Kidney tubule cell (primary cell): ENCODE data around the gene HEMK1.

Experiments used
- DNase-seq: peaks from one replicate; pipeline ENCODE4 v3.0.0-alpha.2; 2018; ENCODE audit warnings: low spot score

HEMK1 gene

DNA sequence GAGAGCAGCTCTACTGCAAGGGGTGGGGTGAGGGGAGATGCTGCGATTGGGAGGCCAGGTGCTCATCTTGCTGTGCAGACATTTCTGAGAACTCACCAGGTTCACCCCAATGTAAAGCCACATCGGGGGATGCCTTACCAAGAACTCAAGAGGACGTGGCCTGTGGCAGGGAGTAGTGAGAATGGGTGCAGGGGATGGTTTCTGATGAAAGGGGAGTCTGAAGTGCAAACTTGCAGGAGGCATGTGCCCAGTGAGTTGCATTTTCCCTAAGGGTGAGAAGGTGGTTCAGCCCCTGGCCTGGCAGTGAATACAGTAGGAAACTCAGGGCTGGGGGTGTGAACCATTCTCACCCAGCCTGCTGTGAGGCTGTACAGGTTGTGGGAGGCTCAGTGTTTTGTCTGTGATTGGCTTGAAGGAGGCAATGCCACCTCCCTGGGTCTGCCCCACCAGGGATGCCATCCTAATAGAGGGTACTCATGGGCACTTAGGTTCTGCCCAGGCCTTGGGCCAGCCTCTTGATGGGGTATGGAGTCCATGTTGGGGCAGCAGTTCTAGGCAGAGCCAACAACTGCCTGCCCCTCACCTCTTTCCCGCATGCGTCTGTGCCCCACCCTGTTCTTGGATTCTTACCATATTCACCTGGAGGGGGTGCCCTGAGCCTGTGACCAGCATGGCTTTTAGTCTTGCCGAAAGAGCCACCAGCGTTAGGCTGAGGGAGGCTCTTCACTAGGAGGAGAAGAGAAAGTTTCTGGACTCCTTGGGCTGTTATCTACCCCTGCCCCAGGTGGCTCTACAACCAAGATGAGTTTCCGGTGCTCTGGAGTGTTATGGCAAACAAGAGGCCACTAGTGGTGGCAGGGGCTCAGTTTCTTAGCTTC is 4.5 kb downstream of the HEMK1 start:
- DNase-seq, result no peak

DNA sequence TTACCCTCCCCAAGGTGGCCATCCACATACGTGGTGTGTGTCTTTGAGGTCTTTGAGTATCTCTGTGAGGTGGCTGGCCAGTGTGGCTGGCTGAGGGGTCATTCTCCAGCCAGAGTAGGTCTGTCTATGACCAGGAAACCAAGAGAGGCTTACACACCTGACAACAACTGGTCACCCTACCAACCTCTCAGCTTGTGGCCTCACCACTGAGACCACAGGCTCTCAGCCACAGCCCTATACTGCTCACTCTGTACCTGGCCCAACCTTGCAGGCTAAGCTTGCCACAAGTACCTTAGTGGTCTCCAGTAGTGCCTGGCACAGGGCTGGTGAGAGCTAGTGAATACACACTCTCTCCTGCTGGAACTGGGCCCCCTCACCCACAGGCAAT is 5.1 kb downstream of the HEMK1 start:
- no peak for DNase-seq

DNA sequence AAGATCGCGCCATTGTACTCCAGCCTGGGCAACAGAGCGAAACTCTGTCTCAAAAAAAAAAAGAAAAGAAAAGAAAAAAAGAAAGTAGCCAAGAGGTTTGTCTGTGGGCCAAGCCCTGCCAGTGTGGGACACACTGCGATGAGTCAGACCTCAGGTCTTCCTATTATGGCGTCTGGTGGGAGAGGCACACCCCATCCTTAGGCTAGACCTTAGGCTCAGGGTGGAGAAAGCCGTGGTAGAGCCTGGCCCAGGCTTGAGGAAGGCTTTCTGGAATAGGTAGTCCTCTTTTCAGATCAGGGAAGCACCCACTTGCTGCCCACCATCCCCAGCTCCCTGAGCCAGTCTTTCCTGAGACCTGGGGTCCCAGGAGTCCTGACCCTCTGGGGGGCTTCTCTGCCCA is 6.0 kb downstream of the HEMK1 start:
- peak; percentile 25 for DNase-seq

DNA sequence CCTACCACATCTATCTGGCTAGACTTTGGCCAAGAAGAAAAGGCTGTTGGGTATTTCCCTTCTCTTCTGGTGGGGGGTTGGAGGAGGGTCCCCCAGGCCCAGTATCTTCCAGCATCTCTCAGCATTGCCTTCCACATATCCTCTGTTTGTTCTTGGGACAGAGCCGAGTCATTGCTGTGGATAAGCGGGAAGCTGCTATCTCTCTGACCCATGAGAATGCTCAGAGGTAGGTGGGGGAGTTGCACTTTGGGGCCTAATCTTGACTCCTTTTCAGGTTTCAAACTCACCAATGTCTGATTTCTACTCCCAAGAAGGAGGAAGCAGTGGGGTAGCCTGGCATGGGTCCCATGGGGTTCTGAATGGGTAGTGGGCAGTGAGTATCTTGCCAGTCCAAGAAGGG is 8.0 kb downstream of the HEMK1 start:
- DNase-seq, result no peak

DNA sequence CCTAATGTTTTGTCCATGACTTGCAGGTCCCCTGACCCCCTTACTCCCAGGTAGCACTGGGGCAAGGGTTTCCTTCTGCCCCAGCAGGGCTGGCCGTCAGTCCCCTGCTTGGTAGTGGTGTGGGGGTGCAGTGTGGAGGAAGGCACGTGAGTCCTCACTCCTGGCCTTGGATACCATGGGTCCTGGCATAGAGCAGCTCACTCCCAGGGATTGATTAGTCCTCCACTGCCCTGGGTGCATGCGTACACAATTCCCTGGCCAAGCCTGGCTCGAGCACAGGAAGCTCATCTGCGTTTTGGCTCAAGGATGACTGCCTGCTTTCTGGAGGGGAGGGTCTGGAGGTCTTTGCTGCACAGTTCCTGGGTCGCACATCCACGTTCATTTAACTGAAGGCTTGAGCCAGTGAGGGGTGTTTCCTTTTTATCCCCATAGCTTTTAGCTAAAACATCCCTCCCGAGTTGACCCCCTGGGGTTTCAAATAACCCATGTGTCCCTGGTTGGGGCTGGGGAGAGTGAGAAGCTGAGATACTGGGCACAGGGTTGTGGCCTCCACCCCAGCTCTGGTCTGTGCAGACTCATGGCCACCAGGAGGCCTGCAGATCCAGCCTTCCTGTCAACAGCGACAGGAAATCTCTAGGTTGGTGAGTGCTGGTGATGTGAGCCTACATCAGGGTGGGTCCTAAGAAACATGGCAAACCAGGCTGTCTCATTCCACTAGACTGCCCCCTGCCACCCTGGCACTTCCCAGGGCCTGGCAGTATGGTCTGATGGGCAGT is 11.5 kb downstream of the HEMK1 start:
- no peak for DNase-seq

DNA sequence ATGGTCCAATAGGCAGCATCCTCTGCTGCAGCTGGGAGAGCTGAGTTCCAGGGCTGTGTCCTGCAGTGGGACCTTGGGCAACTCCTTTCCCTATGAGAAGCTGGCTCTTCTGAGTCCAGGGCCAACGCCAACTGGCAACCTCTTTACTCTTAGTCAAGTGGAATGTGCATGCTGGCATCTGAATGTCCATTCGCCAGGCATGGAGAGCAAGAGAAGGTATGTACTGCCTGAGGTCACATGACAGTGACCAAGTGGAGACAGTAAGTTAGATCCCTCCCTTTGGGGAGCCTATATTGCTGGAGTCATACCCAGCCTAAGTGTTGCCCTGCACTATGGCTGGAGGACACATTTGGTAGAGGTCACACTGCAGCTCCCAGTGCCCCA is 12.1 kb downstream of the HEMK1 start:
- DNase-seq, result no peak

DNA sequence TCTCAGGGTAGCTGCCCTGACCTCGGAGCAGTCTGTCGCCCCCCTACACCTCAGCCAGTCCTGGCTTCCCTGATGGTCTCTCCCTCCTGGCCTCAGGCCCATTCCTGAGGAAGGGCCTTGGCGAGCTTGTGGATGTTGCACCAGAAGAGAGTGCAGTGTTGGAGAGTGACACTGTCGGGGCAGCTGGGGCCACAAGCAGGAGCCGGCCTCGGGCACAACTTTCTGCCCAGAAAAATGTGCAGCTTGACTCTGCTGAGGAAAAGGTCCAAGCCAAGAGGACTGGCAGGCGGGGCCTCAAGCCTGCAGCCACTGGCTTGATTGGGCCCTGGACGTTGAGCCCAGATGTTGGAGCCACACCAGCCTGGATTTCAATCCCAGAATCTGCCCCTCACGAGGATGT is 12.8 kb downstream of the HEMK1 start:
- DNase-seq, result no peak

DNA sequence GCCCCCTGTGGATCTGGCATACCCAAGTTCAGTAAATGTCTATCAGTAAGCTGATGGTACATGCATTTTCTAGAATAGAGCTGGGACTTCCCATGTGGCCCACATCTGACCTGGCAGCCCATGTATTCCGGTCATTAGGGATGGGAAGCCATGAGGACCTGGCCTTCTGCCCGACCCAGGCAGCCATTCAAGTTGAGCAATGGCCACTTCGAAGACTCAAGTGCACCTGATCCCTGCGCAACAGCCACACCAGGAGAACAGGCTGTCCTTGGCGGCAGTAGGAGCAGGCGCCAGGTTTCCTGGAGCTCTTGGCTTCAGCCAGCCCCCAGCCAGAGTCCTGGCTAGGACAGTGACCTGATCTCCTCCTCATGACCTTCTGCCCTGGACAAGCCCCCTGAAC is 14.6 kb downstream of the HEMK1 start:
- DNase-seq, result no peak

DNA sequence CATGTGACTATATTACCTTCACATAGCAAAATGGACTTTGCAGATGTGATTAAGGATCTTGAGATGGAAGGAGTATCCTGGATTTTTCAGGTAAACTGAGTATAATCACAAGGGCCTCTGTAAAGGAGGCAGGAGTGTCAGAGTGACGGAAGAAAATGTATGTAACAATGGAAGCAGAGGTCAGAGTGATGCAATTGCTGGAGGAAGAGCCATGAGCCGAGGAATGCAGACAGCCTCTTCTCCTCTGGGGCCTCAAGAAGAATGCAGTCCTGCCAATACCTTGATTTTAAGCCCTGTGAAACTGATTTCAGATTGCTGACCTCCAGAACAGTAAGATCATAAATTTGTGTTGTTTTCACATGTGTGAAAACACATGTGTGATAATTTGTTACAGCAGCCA is 15.1 kb downstream of the HEMK1 start:
- DNase-seq, result no peak

DNA sequence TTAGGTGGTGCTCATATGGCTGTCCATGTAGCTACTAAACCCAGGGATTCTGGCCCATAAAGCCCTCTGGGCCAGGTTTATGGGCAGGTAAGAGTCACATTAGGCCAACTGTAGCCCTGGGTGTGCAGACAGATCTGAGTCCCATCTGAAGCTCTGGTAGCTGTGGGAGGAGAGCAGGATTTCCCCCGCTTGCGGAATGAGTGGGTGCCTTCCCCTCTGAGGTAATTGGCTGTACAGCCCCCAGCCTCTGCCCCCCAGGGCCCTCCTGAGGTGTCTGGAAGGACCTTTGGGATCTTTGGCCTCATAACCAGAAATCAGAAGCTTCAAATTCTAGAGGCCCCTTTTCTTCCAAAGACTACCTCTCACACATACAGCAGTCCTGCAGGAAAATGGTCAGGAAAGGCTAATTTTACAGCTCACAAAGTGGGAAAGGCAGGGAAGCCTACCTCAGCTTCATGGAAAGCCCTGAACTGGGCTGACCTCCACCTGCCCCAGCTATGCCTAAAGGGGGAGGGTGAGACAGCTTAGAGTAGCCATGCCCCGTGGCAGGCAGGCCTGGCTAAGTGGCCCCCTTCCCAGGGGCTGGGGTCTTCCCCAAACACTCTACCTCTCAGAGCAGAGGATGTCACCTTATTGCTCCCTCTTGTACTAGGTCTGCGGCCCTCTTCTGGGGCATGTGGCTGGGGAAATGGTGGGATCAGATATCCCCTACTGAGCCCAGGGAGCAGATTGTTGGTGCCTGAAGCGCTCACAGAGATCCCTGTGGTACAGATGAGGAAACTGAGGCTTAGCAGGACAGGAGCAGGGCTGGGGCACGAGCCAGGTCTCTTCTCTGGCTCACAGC is 16.8 kb downstream of the HEMK1 start:
- no peak for DNase-seq

DNA sequence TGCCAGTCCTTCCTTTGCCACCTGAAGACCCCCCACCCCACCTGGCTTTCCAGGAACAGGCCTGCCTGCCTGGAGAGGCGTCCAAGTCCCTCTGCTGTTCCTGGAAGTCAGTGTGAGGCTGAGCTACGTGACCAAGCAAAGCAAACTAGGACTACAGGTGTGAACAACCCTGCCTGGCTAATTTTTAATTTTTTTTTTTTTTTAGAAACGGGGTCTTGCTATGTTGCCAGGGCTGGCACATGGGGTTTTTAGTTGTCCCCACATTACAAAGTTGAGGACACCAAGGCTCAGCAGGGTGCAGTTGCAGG is 17.4 kb downstream of the HEMK1 start:
- no peak for DNase-seq

DNA sequence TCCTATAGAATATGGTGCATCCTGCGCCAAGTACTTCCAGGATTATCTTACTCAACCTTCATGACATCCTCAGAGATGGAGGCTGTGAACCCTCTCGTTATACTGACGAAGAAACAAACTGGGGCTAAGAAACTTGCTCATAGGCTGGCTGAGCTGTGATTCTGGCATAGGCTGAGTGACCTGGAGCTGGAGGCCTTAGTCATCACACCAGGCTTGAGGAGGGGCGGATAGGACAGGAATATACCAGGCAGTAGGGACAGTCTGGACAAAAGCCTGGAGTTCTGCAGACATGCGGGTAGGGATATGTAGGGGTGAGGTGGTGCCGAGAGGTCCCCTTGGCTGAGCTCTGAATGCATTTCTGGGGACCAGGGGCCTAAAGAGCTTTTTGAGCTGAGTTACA is 18.1 kb downstream of the HEMK1 start:
- DNase-seq, result no peak

DNA sequence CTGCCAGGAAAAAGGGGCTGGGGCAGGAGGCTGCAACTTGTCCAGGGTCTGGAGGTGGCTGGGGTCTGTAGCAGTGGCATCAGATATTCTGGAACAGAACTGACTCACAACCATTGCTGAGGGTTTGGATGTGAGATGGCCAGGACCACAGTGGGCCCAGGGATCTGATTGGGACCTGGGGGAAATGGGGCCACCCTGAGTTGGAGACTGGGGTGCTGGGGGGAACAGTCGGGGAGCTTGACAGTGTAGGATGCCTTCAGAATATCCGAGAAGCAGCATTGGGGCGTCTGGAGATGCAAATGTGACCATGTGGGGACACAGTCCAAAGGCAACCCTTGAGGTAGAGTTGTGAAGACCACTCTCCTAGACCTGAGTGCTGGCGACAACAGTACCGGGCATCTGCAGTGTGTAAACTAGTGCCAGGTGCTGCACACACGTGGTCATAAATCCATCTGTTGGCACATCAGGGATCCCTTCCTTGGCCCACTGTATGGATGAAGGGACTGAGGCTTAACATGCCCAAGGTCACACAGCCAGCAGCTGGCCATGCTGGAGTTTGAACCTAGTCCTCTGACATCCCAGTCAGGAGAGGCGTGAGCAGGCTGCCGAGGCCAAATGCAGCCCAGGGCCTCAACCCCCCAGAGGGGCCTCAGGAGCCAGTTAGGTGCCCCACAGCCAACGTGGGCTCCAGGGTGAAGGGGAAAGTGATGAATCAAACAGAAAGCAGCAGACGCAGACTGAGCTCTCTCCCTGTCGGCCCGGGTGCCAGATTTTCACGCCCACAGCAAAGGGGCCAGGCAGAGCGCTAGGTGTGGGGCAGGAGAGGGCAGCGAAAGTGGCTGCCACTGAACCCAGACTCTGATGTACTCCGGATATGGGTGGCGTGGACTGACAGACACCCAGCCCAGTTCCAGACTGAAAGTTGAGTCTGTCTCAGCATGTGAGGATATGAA is 18.8 kb downstream of the HEMK1 start:
- DNase-seq, result no peak

DNA sequence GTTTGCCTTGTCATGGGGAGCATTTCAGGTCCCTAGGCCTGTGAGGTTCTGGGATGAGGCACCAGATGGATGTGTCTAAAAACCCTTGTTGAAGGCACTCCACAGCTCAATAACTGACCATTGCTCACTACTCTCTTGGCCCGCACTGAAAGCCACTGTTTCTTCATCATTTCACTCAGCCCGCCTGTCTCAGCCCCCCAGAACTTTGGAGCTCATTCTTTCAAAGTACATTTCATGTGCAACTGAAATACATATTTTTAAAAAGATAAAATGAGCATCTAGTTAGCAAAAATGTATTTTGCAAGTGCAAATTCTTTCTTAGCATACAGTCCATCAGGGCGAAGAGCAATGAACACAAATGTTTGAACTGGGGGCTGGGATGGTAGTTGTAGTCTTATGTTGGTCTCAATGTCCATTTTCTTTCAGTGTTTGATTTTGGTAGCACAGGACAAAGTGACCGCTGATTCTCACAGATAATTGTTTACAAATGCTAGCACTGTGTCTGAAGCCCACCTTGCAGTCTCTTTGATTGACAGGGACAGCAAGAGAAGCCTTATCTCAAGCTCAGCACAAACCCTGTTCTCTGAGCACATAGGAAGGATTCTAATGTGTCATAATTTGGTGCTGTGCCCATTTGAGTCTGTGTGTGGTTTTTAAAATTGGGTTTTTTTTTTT is 19.6 kb downstream of the HEMK1 start:
- no peak for DNase-seq

DNA sequence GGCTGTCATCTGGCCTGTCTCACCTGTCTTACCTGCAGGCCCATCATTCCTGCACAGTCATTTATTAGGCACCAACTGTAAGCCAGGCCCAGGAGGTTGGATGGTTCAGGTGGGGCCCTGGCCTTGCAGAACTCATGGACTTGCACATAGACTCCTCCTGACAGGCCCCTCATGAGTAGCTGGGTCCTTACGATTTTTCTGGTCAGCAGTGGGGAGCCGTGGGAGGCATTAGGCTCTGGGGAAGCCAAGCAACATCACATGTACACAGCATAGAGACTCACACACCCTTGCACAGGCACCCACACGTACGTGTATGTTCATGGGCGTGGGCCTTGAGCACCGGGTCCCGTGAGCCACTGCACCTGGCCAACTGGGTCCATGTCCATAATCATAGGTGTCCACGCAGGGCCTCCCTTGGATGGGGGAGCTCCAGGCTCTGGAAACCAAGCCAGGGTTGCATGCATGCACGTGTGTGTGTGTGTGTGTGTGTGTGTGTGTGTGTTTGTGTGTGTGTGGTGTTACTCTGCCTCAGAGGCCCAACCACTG is 21.9 kb downstream of the HEMK1 start:
- DNase-seq, result no peak

DNA sequence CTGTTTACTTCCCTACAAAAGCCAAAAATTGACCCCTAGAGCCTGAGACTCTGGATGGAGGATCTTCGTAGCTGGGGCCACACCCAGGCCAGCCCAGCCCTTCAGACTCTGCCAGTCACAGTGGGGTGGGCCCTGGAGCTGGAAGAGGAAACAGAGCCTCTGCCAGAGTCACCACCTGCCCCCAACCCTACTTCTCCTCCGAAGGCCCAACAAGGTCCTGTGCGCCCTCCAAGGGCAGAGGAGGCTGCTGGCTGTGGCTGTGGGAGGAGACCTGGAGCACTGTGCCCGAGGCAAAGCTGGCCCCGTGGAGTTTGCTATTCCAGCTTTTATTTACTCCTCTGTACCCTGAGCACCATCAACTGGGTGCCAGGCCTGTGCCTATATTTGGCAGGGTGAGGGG is 23.2 kb downstream of the HEMK1 start:
- no peak for DNase-seq

DNA sequence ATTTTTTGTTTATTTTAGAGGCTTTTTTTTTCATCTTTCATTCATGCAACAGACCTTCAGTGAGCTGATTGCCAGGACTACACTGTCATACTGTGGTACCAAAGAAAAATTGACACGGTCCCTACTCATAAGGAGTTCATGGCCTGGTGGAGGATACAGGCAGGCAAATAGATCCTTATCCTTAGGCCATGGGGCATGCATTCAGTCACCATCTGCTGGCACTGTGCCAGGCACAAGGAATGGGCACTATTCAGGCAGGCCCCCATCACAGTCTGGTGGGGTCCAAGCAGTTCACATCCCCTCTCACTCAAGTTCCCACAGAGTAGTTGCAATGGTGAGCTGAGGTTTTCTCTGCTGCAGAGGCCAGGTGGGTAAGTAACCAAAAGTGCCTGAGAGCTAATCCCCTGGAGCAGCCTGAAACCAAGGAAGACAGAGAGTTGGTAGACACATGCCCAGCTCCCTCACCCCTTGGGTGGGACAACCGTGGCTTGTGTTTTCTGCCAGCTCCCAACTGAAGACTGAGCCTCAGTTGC is 25.0 kb downstream of the HEMK1 start:
- no peak for DNase-seq

DNA sequence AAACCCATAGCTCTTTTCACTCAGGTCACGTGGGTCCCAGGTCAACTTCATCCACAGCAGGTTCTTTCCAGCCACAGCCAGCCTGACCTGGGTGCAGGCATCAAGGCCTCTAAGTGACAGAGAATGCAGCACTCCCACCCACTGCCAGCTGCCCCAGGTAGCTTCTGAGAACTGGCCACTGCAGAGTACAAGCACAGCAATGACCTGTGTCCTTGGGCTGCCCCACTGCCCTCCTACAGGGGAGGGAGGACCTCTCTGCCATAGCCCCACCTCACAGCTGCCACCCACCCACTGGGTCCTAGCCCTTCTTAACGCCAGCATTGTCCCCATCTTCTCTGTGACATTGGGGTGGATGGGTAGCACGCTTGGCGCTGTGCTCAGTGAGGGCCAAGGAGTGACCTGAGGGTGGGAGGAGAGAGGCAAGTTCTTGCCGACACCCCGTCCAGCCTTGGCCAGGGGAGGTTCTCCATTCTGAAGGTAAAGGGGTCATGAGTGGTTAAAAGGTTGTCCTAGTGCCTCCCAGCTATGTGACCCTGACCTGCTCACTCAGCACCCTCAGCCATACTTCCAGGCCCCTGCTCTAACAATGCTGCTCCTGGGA is 29.9 kb downstream of the HEMK1 start:
- DNase-seq, result no peak

DNA sequence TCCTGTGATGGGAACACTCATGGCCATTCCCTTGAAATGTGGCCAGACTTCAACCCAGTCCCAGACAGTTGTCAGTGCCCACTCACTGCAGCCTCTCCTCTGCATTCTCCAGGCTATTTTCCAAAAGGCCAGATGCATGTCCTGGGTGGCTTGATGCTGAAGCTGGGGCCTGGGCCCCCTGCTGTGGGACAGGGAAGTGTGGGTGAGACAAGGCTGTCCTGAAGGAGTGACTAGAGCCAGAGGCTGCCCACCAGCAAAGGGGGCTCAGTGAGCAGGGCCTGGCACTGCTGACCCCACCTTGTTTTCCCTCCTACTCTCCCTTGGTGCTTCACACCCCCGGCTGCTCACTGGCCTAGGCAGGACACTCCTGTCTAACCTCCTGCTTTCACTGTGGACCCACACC is 30.4 kb downstream of the HEMK1 start:
- DNase-seq, result no peak

DNA sequence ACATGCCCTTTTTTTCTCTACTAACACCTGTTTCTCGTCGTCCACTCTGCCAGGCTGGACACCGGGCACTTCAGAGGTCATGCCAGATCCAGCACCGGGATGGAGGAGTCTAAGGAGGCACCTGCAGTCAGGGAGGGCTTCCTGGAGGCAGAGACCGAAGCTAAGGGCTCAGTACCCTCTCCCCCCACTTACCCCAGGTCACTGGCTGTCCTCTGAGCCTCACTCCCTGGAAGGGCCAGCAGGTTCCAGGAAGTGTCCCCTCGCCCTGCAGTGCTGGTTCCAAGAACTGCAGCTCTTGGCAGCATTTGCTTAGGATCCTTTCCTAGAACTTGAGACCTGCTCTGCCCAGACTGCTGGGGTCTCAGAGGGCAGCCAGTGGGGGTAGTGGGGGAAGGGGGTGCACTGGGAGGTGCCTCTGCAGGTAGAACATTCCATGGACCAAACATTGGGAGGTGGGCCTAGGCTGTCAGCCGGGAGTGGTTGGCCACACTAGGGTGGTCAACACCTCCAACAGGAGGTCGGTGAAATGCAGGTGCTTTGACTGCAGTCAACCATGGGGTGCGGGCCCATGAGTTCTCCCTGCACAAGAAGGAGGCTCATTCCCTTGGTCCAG is 30.9 kb downstream of the HEMK1 start:
- no peak for DNase-seq
